Measurements from ENCODE around the gene CTSD.

Gene CTSD

GRCh38 chr11:1718326-1718725 lies 45.4 kb downstream of the CTSD start:
- in situ Hi-C loops (cut with HindIII; ENCODE audit: low pct_ligation_motif_present, low sequenced_read_pairs) = no loop called here

DNA sequence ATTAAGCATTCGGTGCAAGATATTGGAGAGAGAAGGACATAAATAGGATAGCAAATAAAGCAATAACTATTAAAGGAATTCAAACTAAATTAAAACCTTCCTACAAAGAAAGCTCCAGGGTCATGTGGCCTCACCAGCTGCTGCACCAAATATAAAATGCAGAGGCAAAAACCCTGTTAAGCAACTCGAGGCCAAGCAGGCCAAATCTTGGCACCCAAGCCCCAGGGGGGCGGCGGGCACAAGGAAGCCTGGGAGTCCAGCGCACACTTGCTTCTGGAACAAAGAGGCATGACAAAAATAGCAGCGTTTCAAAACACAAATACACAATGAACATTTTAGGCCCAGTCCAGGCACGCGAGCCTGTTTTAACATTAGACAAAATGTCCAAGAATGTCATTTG lies 46.0 kb downstream of the CTSD start:
- Histone ChIP-seq H3K4me3 (ENCODE audit: low read depth, low read length) (no peak overlapping the region), H3K27ac (no peak overlapping the region), H3K27me3 (replicated peaks) (no peaks in the 10 kb centered on the region), H3K36me3 (replicated peaks) (no peaks in the 10 kb centered on the region)
- TF ChIP-seq, protein P1, sequence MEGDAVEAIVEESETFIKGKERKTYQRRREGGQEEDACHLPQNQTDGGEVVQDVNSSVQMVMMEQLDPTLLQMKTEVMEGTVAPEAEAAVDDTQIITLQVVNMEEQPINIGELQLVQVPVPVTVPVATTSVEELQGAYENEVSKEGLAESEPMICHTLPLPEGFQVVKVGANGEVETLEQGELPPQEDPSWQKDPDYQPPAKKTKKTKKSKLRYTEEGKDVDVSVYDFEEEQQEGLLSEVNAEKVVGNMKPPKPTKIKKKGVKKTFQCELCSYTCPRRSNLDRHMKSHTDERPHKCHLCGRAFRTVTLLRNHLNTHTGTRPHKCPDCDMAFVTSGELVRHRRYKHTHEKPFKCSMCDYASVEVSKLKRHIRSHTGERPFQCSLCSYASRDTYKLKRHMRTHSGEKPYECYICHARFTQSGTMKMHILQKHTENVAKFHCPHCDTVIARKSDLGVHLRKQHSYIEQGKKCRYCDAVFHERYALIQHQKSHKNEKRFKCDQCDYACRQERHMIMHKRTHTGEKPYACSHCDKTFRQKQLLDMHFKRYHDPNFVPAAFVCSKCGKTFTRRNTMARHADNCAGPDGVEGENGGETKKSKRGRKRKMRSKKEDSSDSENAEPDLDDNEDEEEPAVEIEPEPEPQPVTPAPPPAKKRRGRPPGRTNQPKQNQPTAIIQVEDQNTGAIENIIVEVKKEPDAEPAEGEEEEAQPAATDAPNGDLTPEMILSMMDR (IDR thresholded peaks at IDR 0.05; ENCODE audit: low read depth, low read length, missing control alignments) = no peak
- no peak for DNase-seq
- in situ Hi-C loops (cut with HindIII; ENCODE audit: low pct_ligation_motif_present, low sequenced_read_pairs) = no loop called here

More at GRCh38 chr11:1718326-1718725, 45.4 kb downstream of the CTSD start:
- Histone ChIP-seq H3K4me3 (ENCODE audit: low read depth, low read length) (no peak overlapping the region), H3K36me3 (replicated peaks) (no peaks in the 10 kb centered on the region), H3K27ac (no peak overlapping the region), H3K27me3 (replicated peaks) (no peaks in the 10 kb centered on the region)
- TF ChIP-seq, protein P1 (IDR thresholded peaks at IDR 0.05; ENCODE audit: low read depth, low read length, missing control alignments) = no peak
- DNase-seq = no peak

GRCh38 chr11:1714908-1715885 lies 48.5 kb downstream of the CTSD start:
- DNase-seq = no peak
- TF ChIP-seq, protein P1 (IDR thresholded peaks at IDR 0.05; ENCODE audit: low read depth, low read length, missing control alignments) = no peak
- no peak overlapping the region for H3K4me3 ChIP-seq (ENCODE audit: low read depth, low read length)
- no peaks in the 10 kb centered on the region for H3K36me3 ChIP-seq (replicated peaks)
- no peaks in the 10 kb centered on the region for H3K27me3 ChIP-seq (replicated peaks)
- in situ Hi-C loops (cut with HindIII; ENCODE audit: low pct_ligation_motif_present, low sequenced_read_pairs) = no loop called here
- no peak overlapping the region for H3K27ac ChIP-seq

- Histone ChIP-seq H3K36me3 (replicated peaks) (no peaks in the 10 kb centered on the region), H3K27ac (no peak overlapping the region), H3K4me3 (ENCODE audit: low read depth, low read length) (no peak overlapping the region), H3K27me3 (replicated peaks) (peaks cover 4% of the 10 kb centered on the region)
- in situ Hi-C loops (cut with HindIII; ENCODE audit: low pct_ligation_motif_present, low sequenced_read_pairs) = no loop called here
- TF ChIP-seq, protein P1 (IDR thresholded peaks at IDR 0.05; ENCODE audit: low read depth, low read length, missing control alignments) = no peak
- DNase-seq = no peak
Observed at GRCh38 chr11:1708716-1709115, 55.0 kb downstream of the CTSD start.

GRCh38 chr11:1707751-1708150 lies 56.0 kb downstream of the CTSD start:
- Histone ChIP-seq H3K4me3 (ENCODE audit: low read depth, low read length) (no peak overlapping the region), H3K36me3 (replicated peaks) (no peaks in the 10 kb centered on the region), H3K27me3 (replicated peaks) (peaks cover 4% of the 10 kb centered on the region), H3K27ac (no peak overlapping the region)
- in situ Hi-C loops (cut with HindIII; ENCODE audit: low pct_ligation_motif_present, low sequenced_read_pairs) = no loop called here
- TF ChIP-seq, protein P1 (IDR thresholded peaks at IDR 0.05; ENCODE audit: low read depth, low read length, missing control alignments) = no peak
- DNase-seq = no peak
